T47D (cell line): ENCODE results near the gene CDH8.

Experiments used
- DNase-seq, 2 experiments: peaks; one replicate each; pipeline versions ENCODE4 v3.0.0 to v3.0.0-alpha.2; 2011 to 2012; ENCODE audit warnings: low read depth in 1 of 2, low spot score in 1 of 2
- JUND ChIP-seq: IDR thresholded peaks from 2 replicates; pipeline ENCODE4 v1.6.1; 2012; ENCODE audit warnings: low read depth
- in situ Hi-C: cut with HindIII; loops from 2 replicates; pipeline ENCODE4 v1.10.0; 2016; ENCODE audit warnings: low sequenced_read_pairs, low pct_unique_long_range_greater_than_20kb

The CDH8 gene

GRCh38 chr16:61659936-61660335 is 376.3 kb downstream of the CDH8 start:
- in situ Hi-C loops = no loop called here
- TF ChIP-seq JUND = no peak
- no peak for DNase-seq

DNA sequence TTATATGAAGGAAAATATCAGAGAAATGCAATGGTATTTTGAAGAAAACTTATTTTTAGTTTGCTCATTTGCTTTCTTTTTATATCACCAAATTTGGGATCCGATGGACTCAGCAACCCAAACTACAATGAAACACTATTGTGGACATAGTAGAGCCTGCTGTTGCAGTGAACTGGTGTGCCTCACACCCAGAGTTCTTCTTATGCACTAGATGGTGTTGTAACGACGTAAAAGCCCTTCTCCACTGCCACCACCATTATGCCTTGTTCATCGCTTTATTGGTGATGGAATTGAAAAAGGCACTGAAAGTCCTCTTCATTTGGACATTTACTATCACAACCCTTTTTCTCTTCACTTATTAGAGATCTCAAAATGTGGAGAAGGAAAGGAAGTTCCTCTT is 381.3 kb downstream of the CDH8 start:
- DNase-seq = peak in 1 of 2 experiments; percentile 67
- in situ Hi-C loops = no loop called here
- TF ChIP-seq JUND = no peak

DNA sequence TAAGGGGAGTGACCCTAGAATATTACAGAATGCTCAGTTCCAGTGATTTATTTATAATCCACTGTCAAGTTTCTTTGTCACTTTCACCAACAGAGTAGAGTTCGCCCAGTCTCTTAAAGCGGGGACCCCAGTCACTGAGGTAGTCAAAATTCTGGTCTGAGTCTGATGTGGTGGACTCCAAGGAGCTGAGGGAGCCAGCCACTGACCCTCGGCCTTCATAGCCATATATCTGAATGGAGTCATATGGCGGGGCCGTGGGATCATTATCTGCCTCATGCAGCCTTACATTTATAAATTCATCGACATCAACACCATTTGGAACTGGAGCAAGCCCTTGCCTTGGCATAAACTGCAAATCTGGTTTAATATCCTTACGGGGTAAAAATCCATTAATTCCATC is 382.7 kb downstream of the CDH8 start:
- in situ Hi-C loops = no loop called here
- no peak for DNase-seq
- TF ChIP-seq JUND = no peak

GRCh38 chr16:61645561-61645960 is 390.7 kb downstream of the CDH8 start:
- in situ Hi-C loops = no loop called here
- DNase-seq = no peak
- TF ChIP-seq JUND = no peak

GRCh38 chr16:61644736-61645135 is 391.5 kb downstream of the CDH8 start:
- in situ Hi-C loops = no loop called here
- TF ChIP-seq JUND = no peak
- DNase-seq = no peak

GRCh38 chr16:61617219-61617783 is 418.9 kb downstream of the CDH8 start:
- in situ Hi-C loops = no loop called here
- no peak for TF ChIP-seq JUND
- DNase-seq = no peak

- DNase-seq = no peak
- in situ Hi-C loops = no loop called here
- TF ChIP-seq JUND = no peak
Measured at GRCh38 chr16:61616088-61616487, 420.1 kb downstream of the CDH8 start.

DNA sequence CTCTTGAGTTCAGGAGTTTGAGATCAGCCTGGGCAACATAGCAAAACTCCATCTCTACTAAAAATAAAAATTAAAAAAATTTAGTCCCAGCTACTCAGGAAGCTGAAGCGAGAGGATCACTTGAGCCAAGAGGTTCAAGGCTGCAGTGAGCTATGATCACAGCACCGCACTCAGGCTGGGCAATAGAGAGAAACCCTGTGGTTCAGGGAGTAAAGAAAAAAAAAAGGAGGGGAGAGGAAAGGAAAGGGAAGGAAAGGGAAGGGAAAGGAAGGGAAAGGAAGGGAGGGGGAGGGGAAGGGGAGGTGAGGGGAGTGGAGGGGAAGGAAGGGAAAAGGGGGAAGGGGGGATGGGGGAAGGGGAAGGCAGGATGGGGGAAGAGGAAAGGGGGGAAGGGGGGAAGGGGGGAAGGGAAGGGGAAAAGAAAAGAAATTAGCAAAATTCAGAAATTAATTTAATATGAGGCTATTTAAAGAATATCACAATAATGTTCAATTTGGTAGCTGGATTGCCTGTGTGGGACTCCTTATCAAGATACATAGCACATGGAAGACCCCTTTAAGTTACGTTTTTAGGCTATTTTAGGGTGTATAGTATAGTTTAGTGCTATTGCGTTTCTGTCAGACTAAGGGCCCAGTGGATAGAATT is 424.3 kb downstream of the CDH8 start:
- in situ Hi-C loops = no loop called here
- DNase-seq = no peak
- no peak for TF ChIP-seq JUND

DNA sequence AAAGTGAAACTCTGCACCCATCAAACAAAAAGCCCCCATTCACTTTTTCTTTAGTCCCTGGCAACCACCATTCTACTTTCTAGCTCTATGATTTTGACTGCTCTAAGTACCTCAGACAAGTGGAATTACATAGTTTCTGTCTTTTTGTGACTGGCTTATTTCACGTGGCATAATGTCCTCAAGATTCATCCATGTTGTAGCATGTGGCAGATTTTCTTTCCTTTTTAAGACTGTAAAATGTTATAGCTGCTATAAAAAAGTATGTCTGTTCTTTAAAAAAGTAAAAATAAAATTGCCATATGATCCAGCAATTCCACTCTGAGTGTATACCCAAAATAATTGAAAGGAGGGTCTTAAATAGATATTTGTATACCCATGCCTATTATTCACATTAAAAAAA is 429.7 kb downstream of the CDH8 start:
- in situ Hi-C loops = no loop called here
- TF ChIP-seq JUND = no peak
- no peak for DNase-seq
